Activated CD4-positive, alpha-beta T cell treated with anti-CD3 and anti-CD28 coated beads, Interleukin-2, amount 50 U/mL, for 24 hours (primary cell): ENCODE measurements around the gene THADA.
"Not testable (repeated sequence)": the region's sequence is repeated elsewhere in the genome, so short reads cannot be mapped to it uniquely, and the experiment has no call there.

Experiments
- DNase-seq, 2 donors: peaks; one replicate each; pipeline ENCODE4 v3.0.0-alpha.2; 2020; ENCODE audit warnings: low read depth in 1 of 2, low spot score in 1 of 2

The THADA gene

GRCh38 chr2:43393918-43394317 is 201.9 kb downstream of the THADA start:
- no peak for DNase-seq

DNA sequence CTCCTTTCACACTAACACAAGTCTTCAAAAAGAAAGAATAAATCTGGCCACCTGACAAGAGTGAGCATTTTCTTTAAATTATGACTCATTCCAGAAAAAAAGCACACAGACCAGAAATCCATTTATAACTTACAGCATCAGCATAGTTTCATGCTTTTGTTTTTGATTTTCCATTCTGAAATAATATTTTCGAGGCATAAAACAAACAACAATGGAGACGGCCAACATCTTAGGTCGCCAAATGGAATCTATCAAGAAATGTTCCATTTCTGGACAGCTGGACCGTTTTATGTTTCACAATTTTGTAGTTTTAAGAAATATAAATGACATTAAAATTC is 204.0 kb downstream of the THADA start:
- no peak for DNase-seq

GRCh38 chr2:43391201-43391877 is 204.5 kb downstream of the THADA start:
- no peak for DNase-seq

- no peak for DNase-seq
Measured at GRCh38 chr2:43389581-43390466, 206.0 kb downstream of the THADA start.

DNA sequence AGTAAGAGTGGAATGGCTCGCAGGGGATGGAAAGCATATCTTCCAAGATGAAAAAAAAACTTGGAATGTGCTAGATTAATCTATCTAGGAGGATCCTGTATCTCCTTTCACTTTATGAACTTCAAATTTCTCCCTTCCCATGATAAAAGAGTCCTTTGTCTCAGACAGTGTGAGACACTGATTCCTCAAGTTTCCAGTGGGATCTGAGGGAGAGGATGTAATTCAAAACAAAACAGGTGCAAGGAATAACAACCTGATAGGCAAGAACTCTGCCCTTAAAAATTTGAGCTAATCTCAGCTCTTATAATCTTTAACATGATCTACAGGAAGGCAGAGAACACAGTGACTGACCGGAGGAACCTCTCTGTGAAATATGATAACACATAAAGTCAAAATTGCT is 207.5 kb downstream of the THADA start:
- no peak for DNase-seq

DNA sequence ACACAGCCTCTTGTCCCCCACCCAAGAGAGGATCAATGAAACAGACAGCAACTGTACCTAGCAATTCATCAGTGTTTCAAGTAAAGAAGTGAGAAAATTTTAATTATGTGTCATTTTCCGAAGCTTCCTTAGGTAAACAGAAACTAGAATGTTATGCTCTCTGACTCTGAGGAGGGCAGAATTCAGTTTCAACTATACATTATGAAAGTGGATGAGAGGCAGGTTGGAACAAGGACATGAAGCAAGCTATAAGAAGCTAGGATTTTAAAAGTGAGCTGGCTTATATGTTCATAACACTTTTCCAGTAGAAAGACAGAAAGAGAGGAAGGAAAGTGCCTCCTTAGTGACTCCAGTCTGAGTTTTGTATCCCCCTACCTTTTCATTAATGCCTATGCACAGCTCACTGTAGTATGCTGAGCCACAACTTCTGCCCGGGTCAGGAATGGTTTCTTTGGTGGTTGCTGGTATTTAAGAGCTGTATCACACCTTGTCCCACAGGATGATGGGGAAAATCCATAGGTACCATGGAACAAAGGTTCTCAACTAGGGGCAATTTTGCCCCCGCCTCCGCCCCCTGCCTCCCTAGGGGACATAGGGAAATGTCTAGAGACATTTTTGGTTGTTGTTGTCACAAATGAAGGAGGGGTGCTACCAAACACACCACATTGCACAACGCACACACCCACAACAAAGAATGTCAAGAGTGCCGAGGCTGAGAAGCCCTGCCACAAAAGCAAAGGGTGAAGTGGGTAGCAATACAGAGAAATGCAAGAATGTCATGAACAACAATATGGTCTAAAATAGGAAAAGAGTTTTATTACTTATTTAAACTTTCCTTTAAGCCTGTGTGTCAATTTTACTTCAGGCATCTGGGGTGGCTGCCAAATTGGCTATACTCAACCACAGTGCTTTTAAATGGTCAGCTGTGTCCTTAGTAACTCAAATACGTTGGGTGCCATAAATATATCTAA is 208.5 kb downstream of the THADA start:
- no peak for DNase-seq

DNA sequence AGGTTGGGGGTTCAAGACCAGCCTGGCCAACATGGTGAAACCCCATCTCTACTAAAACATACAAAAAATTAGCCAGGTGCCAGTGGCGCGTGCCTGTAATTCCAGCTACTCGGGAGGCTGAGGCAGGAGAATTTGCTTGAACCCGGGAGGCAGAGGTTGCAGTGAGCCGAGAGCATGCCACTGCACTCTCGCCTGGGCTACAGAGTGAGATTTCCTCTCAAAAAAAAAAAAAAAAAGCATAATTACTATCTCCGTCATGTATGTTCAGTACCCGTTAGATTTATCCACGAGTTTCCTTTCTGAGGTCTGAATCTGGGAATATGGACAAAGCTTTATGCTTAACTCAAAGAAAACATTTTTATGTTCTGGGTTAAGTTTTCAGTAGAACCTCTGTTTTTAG is 209.2 kb downstream of the THADA start:
- DNase-seq: not testable (repeated sequence)

GRCh38 chr2:43384143-43384542 is 211.7 kb downstream of the THADA start:
- DNase-seq: no peak

DNA sequence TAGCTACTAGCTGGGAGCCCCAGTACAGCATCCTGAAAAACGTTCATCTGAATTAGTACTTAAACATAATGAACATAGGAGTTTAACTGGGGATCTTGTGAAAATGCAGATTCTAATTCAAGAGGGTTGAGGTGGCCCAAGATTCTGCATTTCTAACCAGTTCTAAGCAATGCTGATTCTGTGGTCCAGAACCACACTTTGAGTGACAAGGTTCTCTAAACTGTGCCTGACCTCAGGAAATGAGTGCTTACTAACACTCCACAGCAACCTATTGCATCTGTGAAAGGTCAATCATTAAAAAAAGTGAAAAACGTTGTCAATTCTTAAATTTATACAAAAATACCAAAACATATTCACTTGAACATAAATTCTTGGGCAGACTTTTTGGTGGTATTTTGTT is 212.3 kb downstream of the THADA start:
- no peak for DNase-seq

DNA sequence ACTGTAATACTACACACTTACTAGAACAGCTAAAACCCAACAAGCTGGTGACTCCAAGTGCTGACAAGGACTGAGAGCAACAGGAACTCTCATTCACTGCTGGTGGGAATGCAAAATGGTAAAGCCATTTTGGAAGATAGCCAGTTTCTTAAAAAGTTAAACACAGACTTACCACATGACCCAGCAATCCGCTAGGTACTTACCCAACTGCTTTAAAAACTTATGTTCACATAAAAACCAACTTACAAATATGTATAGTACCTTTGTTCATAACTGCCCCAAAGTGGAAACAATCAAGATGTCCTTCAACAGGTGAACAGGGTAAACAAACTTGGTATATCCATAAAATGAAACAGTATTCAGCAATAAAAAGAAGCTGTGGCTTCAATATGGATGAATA is 216.3 kb downstream of the THADA start:
- no peak for DNase-seq

DNA sequence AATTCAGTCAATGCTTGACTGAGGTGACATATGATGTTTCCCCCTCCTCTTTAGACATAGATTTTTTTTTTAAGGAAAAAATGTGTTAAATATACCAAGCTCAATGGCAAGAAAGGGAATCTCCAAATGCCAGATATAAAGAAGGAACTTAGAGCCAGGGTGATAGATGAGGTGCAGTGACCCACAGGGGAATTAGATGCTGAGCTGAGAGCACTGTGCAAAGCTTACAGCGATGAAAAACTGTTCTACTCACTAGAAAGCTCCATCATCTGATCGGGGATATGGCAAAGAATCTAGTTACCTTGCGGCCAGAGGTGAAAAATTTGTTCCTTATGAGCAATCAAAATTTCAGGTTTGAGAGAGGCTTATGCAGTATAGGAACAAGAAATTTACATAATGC is 218.5 kb downstream of the THADA start:
- no peak for DNase-seq

- no peak for DNase-seq
Measured at GRCh38 chr2:43376523-43377198, 219.2 kb downstream of the THADA start.

DNA sequence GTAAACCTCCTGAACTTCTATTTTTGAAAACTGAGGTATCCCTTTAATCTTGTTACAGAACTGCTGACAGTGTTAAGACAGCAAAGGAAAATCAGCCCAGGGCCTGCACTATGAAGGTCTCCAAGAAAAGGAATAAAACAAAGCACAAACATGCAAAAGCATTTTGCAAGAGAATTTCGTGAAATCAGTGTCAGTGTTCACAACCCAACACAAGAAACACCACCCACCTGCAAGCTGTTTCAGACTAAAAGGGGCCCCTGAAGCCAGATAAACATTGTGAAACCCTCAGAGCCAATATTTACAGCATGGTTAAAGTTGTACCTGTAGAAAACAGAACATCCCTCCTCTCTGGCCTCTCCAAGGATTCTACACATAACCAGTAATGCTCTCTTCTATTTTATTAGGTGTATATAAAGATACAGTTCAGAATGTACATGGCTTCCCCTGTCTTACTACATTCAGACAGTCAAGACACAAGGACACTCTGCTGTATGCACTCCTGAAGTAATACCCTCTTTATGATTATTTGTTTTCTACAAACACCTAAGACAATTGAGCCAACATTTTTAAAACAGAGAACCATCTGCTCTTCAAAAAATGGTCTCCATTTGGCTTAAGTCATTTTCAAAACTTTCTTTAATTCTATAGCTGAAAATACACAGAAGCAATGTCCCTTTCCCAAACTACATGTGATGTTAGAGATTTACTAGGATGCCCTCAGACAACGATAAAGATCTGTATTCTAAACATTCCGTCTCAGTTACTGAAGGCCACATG is 219.9 kb downstream of the THADA start:
- no peak for DNase-seq

- DNase-seq: no peak
Measured at GRCh38 chr2:43372416-43373081, 223.3 kb downstream of the THADA start.

GRCh38 chr2:43370705-43371104 is 225.1 kb downstream of the THADA start:
- DNase-seq: no peak

DNA sequence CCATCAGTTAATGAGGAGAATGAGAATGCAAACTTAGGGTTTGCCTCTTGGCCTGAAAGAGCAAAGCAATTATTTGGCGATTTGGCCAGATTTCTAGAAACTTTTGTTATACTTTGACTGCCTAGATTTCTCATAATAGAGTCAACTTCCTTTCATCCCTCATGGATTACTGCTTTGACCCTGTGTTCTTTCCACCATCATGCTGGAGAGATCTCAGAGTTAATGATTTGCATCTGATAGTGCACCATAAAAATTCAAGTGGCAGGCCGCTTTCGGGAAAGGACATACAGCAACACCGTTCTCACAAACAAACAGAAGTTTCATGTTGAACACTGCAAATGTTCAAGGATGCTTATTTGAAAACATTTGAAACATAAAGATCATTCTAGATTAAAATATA is 225.7 kb downstream of the THADA start:
- no peak for DNase-seq

GRCh38 chr2:43368483-43369385 is 227.1 kb downstream of the THADA start:
- DNase-seq: no peak

GRCh38 chr2:43367012-43367782 is 228.6 kb downstream of the THADA start:
- DNase-seq: no peak
